HEK293 (cell line): ENCODE results near the gene SDR42E1.

Source experiments
- CTCF ChIP-seq: fragments of 450-650 bp; formaldehyde crosslinking; IDR thresholded peaks from 2 replicates; pipeline ENCODE4 v1.5.1; 2016; ENCODE audit warnings: missing biosample characterization, missing genetic modification characterization
- OVOL3 ChIP-seq: fragments of 450-650 bp; formaldehyde crosslinking; IDR thresholded peaks from 2 replicates; pipeline ENCODE4 v1.5.1; 2016; ENCODE audit warnings: missing biosample characterization, missing genetic modification characterization
- YY1 ChIP-seq: fragments of 450-650 bp; formaldehyde crosslinking; IDR thresholded peaks from 2 replicates; pipeline ENCODE4 v1.5.1; 2018; ENCODE audit warnings: missing biosample characterization, missing genetic modification characterization
- ZFP41 ChIP-seq: fragments of 450-650 bp; formaldehyde crosslinking; IDR thresholded peaks from 2 replicates; pipeline ENCODE4 v1.5.1; 2016; ENCODE audit warnings: missing biosample characterization, missing genetic modification characterization, borderline replicate concordance
- ZNF133 ChIP-seq: fragments of 450-650 bp; formaldehyde crosslinking; IDR thresholded peaks from 2 replicates; pipeline ENCODE4 v1.5.1; 2016; ENCODE audit warnings: missing biosample characterization, missing genetic modification characterization
- ZNF175 ChIP-seq: fragments of 450-650 bp; formaldehyde crosslinking; IDR thresholded peaks from 2 replicates; pipeline ENCODE4 v1.5.1; 2016; ENCODE audit warnings: missing biosample characterization, missing genetic modification characterization
- ZNF274 ChIP-seq, 2 experiments: fragments of 200-500 bp in 1 of 2; fragments of 450-650 bp in 1 of 2; sonication (Bioruptor generic) in 1 of 2; formaldehyde crosslinking in 1 of 2; IDR thresholded peaks; 2 replicates each; pipeline versions ENCODE4 v1.5.1 to v1.6.1; 2014 to 2016; ENCODE audit warnings: borderline replicate concordance in 1 of 2, inconsistent platforms in 1 of 2, low read length in 1 of 2, missing biosample characterization in 1 of 2, missing genetic modification characterization in 1 of 2
- ZNF544 ChIP-seq: fragments of 450-650 bp; formaldehyde crosslinking; IDR thresholded peaks from 2 replicates; pipeline ENCODE4 v1.5.0; 2017; ENCODE audit warnings: missing biosample characterization, missing genetic modification characterization
- ZNF843 ChIP-seq: fragments of 450-650 bp; formaldehyde crosslinking; IDR thresholded peaks from 2 replicates; pipeline ENCODE4 v1.5.1; 2016; ENCODE audit warnings: missing biosample characterization, missing genetic modification characterization
- TF ChIP-seq, protein P1 (sequence below): sonication (generic); formaldehyde crosslinking; IDR thresholded peaks from 2 replicates; pipeline ENCODE4 v1.8.1; 2022; ENCODE audit warnings: mild to moderate bottlenecking, moderate library complexity, missing genetic modification reagents
- TF ChIP-seq, protein P2 (sequence below): fragments of 450-650 bp; formaldehyde crosslinking; IDR thresholded peaks from 2 replicates; pipeline ENCODE4 v1.5.1; 2017; ENCODE audit warnings: missing biosample characterization, missing genetic modification characterization

- TF ChIP-seq ZFP41 (tag by site-specific recombination) (no peak), CTCF (tag by site-specific recombination) (no peak), ZNF133 (tag by site-specific recombination) (no peak), ZNF274 (IDR thresholded peaks at IDR 0.05; ENCODE audit: low read length) (no peak), ZNF274 (tag by site-specific recombination; IDR thresholded peaks at IDR 0.05; ENCODE audit: borderline replicate concordance) (no peak), OVOL3 (tag by site-specific recombination) (no peak), ZNF843 (tag by site-specific recombination) (no peak), ZNF544 (tag by site-specific recombination) (no peak), YY1 (tag by site-specific recombination) (no peak), ZNF175 (tag by site-specific recombination) (no peak)
- TF ChIP-seq, protein P1, sequence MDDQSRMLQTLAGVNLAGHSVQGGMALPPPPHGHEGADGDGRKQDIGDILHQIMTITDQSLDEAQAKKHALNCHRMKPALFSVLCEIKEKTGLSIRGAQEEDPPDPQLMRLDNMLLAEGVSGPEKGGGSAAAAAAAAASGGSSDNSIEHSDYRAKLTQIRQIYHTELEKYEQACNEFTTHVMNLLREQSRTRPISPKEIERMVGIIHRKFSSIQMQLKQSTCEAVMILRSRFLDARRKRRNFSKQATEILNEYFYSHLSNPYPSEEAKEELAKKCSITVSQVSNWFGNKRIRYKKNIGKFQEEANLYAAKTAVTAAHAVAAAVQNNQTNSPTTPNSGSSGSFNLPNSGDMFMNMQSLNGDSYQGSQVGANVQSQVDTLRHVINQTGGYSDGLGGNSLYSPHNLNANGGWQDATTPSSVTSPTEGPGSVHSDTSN (CRISPR knock-in tag): no peak
- TF ChIP-seq, protein P2, sequence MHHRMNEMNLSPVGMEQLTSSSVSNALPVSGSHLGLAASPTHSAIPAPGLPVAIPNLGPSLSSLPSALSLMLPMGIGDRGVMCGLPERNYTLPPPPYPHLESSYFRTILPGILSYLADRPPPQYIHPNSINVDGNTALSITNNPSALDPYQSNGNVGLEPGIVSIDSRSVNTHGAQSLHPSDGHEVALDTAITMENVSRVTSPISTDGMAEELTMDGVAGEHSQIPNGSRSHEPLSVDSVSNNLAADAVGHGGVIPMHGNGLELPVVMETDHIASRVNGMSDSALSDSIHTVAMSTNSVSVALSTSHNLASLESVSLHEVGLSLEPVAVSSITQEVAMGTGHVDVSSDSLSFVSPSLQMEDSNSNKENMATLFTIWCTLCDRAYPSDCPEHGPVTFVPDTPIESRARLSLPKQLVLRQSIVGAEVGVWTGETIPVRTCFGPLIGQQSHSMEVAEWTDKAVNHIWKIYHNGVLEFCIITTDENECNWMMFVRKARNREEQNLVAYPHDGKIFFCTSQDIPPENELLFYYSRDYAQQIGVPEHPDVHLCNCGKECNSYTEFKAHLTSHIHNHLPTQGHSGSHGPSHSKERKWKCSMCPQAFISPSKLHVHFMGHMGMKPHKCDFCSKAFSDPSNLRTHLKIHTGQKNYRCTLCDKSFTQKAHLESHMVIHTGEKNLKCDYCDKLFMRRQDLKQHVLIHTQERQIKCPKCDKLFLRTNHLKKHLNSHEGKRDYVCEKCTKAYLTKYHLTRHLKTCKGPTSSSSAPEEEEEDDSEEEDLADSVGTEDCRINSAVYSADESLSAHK (tag by site-specific recombination): no peak
Measured at GRCh38 chr16:82017911-82018568, 6.8 kb upstream of the SDR42E1 start.
